ENCODE results near the gene MAGIX.

MAGIX gene

DNA sequence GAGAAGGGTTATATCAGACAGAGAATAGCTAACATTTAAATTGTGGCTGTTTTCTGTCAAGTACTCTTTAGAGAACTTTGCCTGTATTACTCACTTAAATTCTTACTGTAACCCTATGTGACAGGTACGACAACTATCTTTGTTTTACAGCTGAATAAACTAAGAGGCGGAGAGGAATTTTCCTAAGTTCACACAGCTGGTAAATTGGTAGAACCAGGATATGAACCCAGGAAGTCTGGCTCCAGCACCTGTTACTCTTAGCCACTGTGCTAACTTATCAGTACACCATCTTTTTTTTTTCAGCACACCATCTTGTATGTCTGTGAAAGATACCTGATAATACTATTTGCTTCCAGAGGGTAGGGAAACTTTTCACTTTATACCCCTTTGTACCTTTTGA, 39.5 kb downstream of the MAGIX start:
- no peaks in the 10 kb centered on the region for H3K9me3 ChIP-seq (ENCODE audit: control insufficient read depth, insufficient read depth, low read depth, low read length)
- ChIA-PET POLR2A (interaction anchor here (0.9 kb wide), 1 partner anchor 11 kb away, joined by 3 read pairs; no protein-coding TSS in a partner anchor), CTCF (interaction anchor here (1.0 kb wide), 1 partner anchor 12 kb away, joined by 3 read pairs; no protein-coding TSS in a partner anchor)
- H3K4me3 ChIP-seq (ENCODE audit: low read depth, low read length), result no peak overlapping the region
- H3K4me1 ChIP-seq (ENCODE audit: control insufficient read depth, insufficient read depth, low read length), result no peaks in the 10 kb centered on the region
- TF ChIP-seq ZNF140 (tag by site-specific recombination; IDR thresholded peaks at IDR 0.05), result no peak
- TF ChIP-seq KLF10 (tag by site-specific recombination; IDR thresholded peaks at IDR 0.05), result no peak
- no peak for TF ChIP-seq ZBTB17 (tag by site-specific recombination; IDR thresholded peaks at IDR 0.05)
- TF ChIP-seq ZSCAN30 (tag by site-specific recombination; IDR thresholded peaks at IDR 0.05), result no peak
- TF ChIP-seq ZNF132 (tag by site-specific recombination; IDR thresholded peaks at IDR 0.05; ENCODE audit: borderline replicate concordance), result no peak
- TF ChIP-seq ZNF184 (tag by site-specific recombination; IDR thresholded peaks at IDR 0.05), result no peak
- no peak for TF ChIP-seq ZNF221 (tag by site-specific recombination; IDR thresholded peaks at IDR 0.05; ENCODE audit: borderline replicate concordance)
- no peak overlapping the region for H3K27ac ChIP-seq (ENCODE audit: extremely low read depth, low read depth, low read length)
- H3K36me3 ChIP-seq (ENCODE audit: control insufficient read depth in 2 of 2, insufficient read depth in 1 of 2, low read length in 2 of 2), result no peaks in the 10 kb centered on the region

GRCh38 chrX:49203536-49203935, 41.0 kb downstream of the MAGIX start:
- Histone ChIP-seq H3K9me3 (ENCODE audit: control insufficient read depth, insufficient read depth, low read depth, low read length) (no peaks in the 10 kb centered on the region), H3K27ac (ENCODE audit: extremely low read depth, low read depth, low read length) (no peak overlapping the region), H3K4me3 (ENCODE audit: low read depth, low read length) (no peak overlapping the region), H3K36me3 (ENCODE audit: control insufficient read depth in 2 of 2, insufficient read depth in 1 of 2, low read length in 2 of 2) (no peaks in the 10 kb centered on the region), H3K4me1 (ENCODE audit: control insufficient read depth, insufficient read depth, low read length) (no peaks in the 10 kb centered on the region)
- ChIA-PET POLR2A (no interaction called here), CTCF (interaction anchor here (0.8 kb wide), 1 partner anchor 11 kb away, joined by 3 read pairs; no protein-coding TSS in a partner anchor)
- TF ChIP-seq ZNF623 (tag by site-specific recombination; IDR thresholded peaks at IDR 0.05), result no peak
- 0 out of 2 replicates have a peak, but pooled peaks have one; percentile 17 for TF ChIP-seq ZNF16 (tag by site-specific recombination; IDR thresholded peaks at IDR 0.05; ENCODE audit: low read depth)

GRCh38 chrX:49204017-49204416, 41.5 kb downstream of the MAGIX start:
- ChIA-PET POLR2A (no interaction called here), CTCF (no interaction called here)
- no peak for TF ChIP-seq TCF7L2 (IDR thresholded peaks at IDR 0.05; ENCODE audit: borderline replicate concordance, low read depth, low read length)
- H3K9me3 ChIP-seq (ENCODE audit: control insufficient read depth, insufficient read depth, low read depth, low read length), result no peaks in the 10 kb centered on the region
- no peak overlapping the region for H3K27ac ChIP-seq (ENCODE audit: extremely low read depth, low read depth, low read length)
- no peaks in the 10 kb centered on the region for H3K4me1 ChIP-seq (ENCODE audit: control insufficient read depth, insufficient read depth, low read length)
- no peaks in the 10 kb centered on the region for H3K36me3 ChIP-seq (ENCODE audit: control insufficient read depth in 2 of 2, insufficient read depth in 1 of 2, low read length in 2 of 2)
- H3K4me3 ChIP-seq (ENCODE audit: low read depth, low read length), result no peak overlapping the region

DNA sequence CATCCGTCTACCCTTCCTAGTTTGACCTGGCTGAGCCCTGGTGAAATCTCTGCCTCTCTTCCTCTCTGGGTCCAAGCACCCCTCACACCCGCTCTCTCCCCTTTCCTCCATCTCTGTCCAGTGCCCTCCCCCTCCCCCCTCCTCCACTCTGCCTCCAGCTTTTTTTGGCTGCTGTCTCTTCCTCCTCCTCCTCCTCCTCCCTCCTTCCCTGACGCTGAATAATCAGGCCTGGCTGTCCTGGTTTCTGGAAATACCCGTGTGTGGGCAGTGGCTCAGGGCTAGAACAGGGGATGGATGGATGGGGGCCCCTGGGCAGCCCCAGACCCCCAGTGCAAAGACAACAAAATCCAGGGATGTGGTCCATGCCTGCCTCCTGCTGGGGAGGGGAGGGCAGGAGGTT, 42.2 kb downstream of the MAGIX start:
- CTCF ChIA-PET, result no interaction called here
- H3K4me1 ChIP-seq (ENCODE audit: control insufficient read depth, insufficient read depth, low read length), result no peaks in the 10 kb centered on the region

GRCh38 chrX:49205443-49205842, 42.9 kb downstream of the MAGIX start:
- H3K4me3 ChIP-seq (ENCODE audit: low read depth, low read length), result no peak overlapping the region
- no peak overlapping the region for H3K27ac ChIP-seq (ENCODE audit: extremely low read depth, low read depth, low read length)
- H3K9me3 ChIP-seq (ENCODE audit: control insufficient read depth, insufficient read depth, low read depth, low read length), result no peaks in the 10 kb centered on the region
- no peak for TF ChIP-seq ZNF707 (tag by site-specific recombination; IDR thresholded peaks at IDR 0.05)
- H3K36me3 ChIP-seq (ENCODE audit: control insufficient read depth in 2 of 2, insufficient read depth in 1 of 2, low read length in 2 of 2), result no peaks in the 10 kb centered on the region
- H3K4me1 ChIP-seq (ENCODE audit: control insufficient read depth, insufficient read depth, low read length), result no peaks in the 10 kb centered on the region
- ChIA-PET CTCF (interaction anchor here (0.6 kb wide), 1 partner anchor 187 kb away, joined by 3 read pairs; no protein-coding TSS in a partner anchor), POLR2A (interaction anchor here (1.6 kb wide), 1 partner anchor 15 kb away, joined by 3 read pairs; no protein-coding TSS in a partner anchor)

More for the DNA sequence above, 42.2 kb downstream of the MAGIX start:
- Histone ChIP-seq H3K36me3 (ENCODE audit: control insufficient read depth in 2 of 2, insufficient read depth in 1 of 2, low read length in 2 of 2) (no peaks in the 10 kb centered on the region), H3K4me3 (ENCODE audit: low read depth, low read length) (no peak overlapping the region), H3K27ac (ENCODE audit: extremely low read depth, low read depth, low read length) (no peak overlapping the region), H3K9me3 (ENCODE audit: control insufficient read depth, insufficient read depth, low read depth, low read length) (no peaks in the 10 kb centered on the region)
- POLR2A ChIA-PET, result no interaction called here
- TF ChIP-seq, protein P1, sequence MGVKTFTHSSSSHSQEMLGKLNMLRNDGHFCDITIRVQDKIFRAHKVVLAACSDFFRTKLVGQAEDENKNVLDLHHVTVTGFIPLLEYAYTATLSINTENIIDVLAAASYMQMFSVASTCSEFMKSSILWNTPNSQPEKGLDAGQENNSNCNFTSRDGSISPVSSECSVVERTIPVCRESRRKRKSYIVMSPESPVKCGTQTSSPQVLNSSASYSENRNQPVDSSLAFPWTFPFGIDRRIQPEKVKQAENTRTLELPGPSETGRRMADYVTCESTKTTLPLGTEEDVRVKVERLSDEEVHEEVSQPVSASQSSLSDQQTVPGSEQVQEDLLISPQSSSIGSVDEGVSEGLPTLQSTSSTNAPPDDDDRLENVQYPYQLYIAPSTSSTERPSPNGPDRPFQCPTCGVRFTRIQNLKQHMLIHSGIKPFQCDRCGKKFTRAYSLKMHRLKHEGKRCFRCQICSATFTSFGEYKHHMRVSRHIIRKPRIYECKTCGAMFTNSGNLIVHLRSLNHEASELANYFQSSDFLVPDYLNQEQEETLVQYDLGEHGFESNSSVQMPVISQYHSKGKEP (tag by site-specific recombination; IDR thresholded peaks at IDR 0.05), result no peak
- TF ChIP-seq ZNF354C (tag by site-specific recombination; IDR thresholded peaks at IDR 0.05; ENCODE audit: borderline replicate concordance, low read depth) (no peak), ZNF768 (tag by site-specific recombination; IDR thresholded peaks at IDR 0.05) (no peak), WT1 (tag by site-specific recombination; IDR thresholded peaks at IDR 0.05) (no peak), EGR2 (tag by site-specific recombination; IDR thresholded peaks at IDR 0.05; ENCODE audit: low read depth) (peak; percentile 91), ZNF16 (tag by site-specific recombination; IDR thresholded peaks at IDR 0.05; ENCODE audit: low read depth) (no peak), ZFHX2 (tag by site-specific recombination; conservative IDR thresholded peaks at IDR 0.05) (peak; percentile 79), ZNF670 (tag by site-specific recombination; IDR thresholded peaks at IDR 0.05; ENCODE audit: low read depth) (no peak)

All from HEK293 (cell line).